Endothelial cell of umbilical vein (primary cell): Measurements from ENCODE around the gene BLID. TPM values are rescaled to one million over a fixed set of nuclear protein-coding genes. Genes with fewer than 3 reads are reported as not detected.

ENCODE experiments used
- BruUV-seq: library from RNA; stranded (reverse); fragments of 400-500 nt; replicated peaks from 2 replicates; lab custom pipeline; 2021; lab: Mats Ljungman, UMichigan
- CTCF ChIA-PET: fragments of 300-600, 350-600 bp; sonication (Branson Sonifier 250); formaldehyde crosslinking; loops from one replicate; lab custom pipeline; 2021; ENCODE audit warnings: antibody characterized with exemption, inconsistent platforms; lab: Charles Lee
- POLR2A ChIA-PET: fragments of 300-600, 350-600 bp; sonication (Branson Sonifier 250); formaldehyde crosslinking; loops from one replicate; lab custom pipeline; 2021; ENCODE audit warnings: antibody characterized with exemption, inconsistent platforms; lab: Charles Lee
- DNase-seq: peaks from one replicate; pipeline ENCODE4 v3.0.0-alpha.2; 2011; ENCODE audit warnings: low read depth, low spot score
- FAIRE-seq: peaks from 2 replicates; lab custom pipeline; 2011; peaks lifted over from hg19 to GRCh38; lab: Jason Lieb, UNC
- H2AFZ ChIP-seq: 2 replicates; pipeline ENCODE4 v1.6.0; 2012; ENCODE audit warnings: low read depth, low read length, control low read depth, inconsistent platforms
- H3K27ac ChIP-seq: 2 replicates; pipeline ENCODE4 v1.5.1; 2011; ENCODE audit warnings: low read depth, mild to moderate bottlenecking, control low read depth, low read length, moderate library complexity; ENCODE audit not compliant: insufficient read depth
- H3K27me3 ChIP-seq, 2 experiments: 2 replicates each; pipeline versions ENCODE4 v1.6.0 to v1.6.1; 2011; ENCODE audit warnings: low read length in 2 of 2, mixed read lengths in 1 of 2; ENCODE audit not compliant: control insufficient read depth in 2 of 2, insufficient read depth in 2 of 2
- H3K36me3 ChIP-seq, 2 experiments: 2 replicates in 1 of 2; 3 replicates in 1 of 2; pipeline ENCODE4 v1.5.1; 2011; ENCODE audit warnings: low read length in 2 of 2, mild to moderate bottlenecking in 1 of 2, moderate library complexity in 1 of 2; ENCODE audit not compliant: control insufficient read depth in 2 of 2, insufficient read depth in 2 of 2; ENCODE audit errors: extremely low read depth in 1 of 2
- H3K4me1 ChIP-seq: 3 replicates; pipeline ENCODE4 v1.5.1; 2011; ENCODE audit warnings: mild to moderate bottlenecking, low read length; ENCODE audit not compliant: control insufficient read depth, insufficient read depth; ENCODE audit errors: extremely low read depth
- H3K4me2 ChIP-seq: 2 replicates; pipeline ENCODE4 v1.6.1; 2011; ENCODE audit warnings: low read length, control low read depth, mixed read lengths; ENCODE audit not compliant: insufficient read depth
- H3K4me3 ChIP-seq, 3 experiments: fragments of 200-600 bp in 1 of 3; sonication (generic), shearing (Covaris generic) in 1 of 3; replicated peaks in 1 of 3; 2 replicates each; pipeline ENCODE4 v1.5.1; 2011 to 2016; ENCODE audit warnings: control low read depth in 3 of 3, low read length in 3 of 3, mild to moderate bottlenecking in 2 of 3, inconsistent platforms in 1 of 3, low read depth in 1 of 3, moderate library complexity in 1 of 3; ENCODE audit not compliant: insufficient read depth in 1 of 3
- H3K79me2 ChIP-seq: 2 replicates; pipeline ENCODE4 v1.6.0; 2012; ENCODE audit warnings: low read length, inconsistent platforms; ENCODE audit not compliant: control insufficient read depth, insufficient read depth
- H3K9ac ChIP-seq: replicated peaks from 2 replicates; pipeline ENCODE3; 2011; ENCODE audit warnings: low read length, control low read depth; ENCODE audit not compliant: insufficient read depth; ENCODE audit errors: extremely low read depth
- H3K9me1 ChIP-seq: replicated peaks from 3 replicates; pipeline ENCODE4 v1.6.0; 2011; ENCODE audit warnings: mild to moderate bottlenecking, low read length; ENCODE audit not compliant: control insufficient read depth, insufficient read depth; ENCODE audit errors: extremely low read depth
- H3K9me3 ChIP-seq: replicated peaks from 2 replicates; pipeline ENCODE4 v1.5.1; 2012; ENCODE audit warnings: low read length, inconsistent platforms; ENCODE audit not compliant: control insufficient read depth, insufficient read depth
- H4K20me1 ChIP-seq: replicated peaks from 2 replicates; pipeline ENCODE3; 2011; ENCODE audit warnings: mild to moderate bottlenecking, low read length; ENCODE audit not compliant: control insufficient read depth, insufficient read depth; ENCODE audit errors: extremely low read depth
- EZH2 ChIP-seq: IDR thresholded peaks from 2 replicates; pipeline ENCODE4 v1.6.1; 2012; ENCODE audit warnings: borderline replicate concordance, low read depth, mild to moderate bottlenecking, moderate library complexity, low read length, inconsistent platforms; ENCODE audit not compliant: severe bottlenecking
- FOS ChIP-seq: IDR thresholded peaks from 2 replicates; pipeline ENCODE4 v1.6.1; 2011; ENCODE audit warnings: mild to moderate bottlenecking, low read length, moderate library complexity, borderline replicate concordance; ENCODE audit not compliant: insufficient read depth
- GATA2 ChIP-seq: IDR thresholded peaks from 2 replicates; pipeline ENCODE4 v1.7.0; 2011; ENCODE audit warnings: low read depth, mild to moderate bottlenecking, moderate library complexity, mixed read lengths, low read length; ENCODE audit not compliant: insufficient read length, insufficient read depth
- JUN ChIP-seq: IDR thresholded peaks from 2 replicates; pipeline ENCODE4 v1.6.1; 2011; ENCODE audit warnings: borderline replicate concordance, low read depth; ENCODE audit not compliant: insufficient read length, insufficient read depth
- MYC ChIP-seq: IDR thresholded peaks from one replicate; pipeline ENCODE4 v1.6.1; 2011; ENCODE audit warnings: mild to moderate bottlenecking, low read depth, low read length
- POLR2A ChIP-seq: IDR thresholded peaks from 2 replicates; pipeline ENCODE4 v1.6.1; 2012; ENCODE audit warnings: low read depth, mild to moderate bottlenecking, control low read depth, low read length
- POLR2AphosphoS5 ChIP-seq: IDR thresholded peaks from 2 replicates; pipeline ENCODE4 v1.6.1; 2012; ENCODE audit warnings: low read depth, mild to moderate bottlenecking, control low read depth, low read length, moderate library complexity; ENCODE audit not compliant: insufficient read depth
- dilution Hi-C: fragments of 300-500 bp; cut with MboI; formaldehyde crosslinking; loops from one replicate; pipeline ENCODE4 v1.15.0; 2019; ENCODE audit warnings: low sequenced_read_pairs; ENCODE audit not compliant: extremely low pct_ligation_motif_present
- intact Hi-C: fragments of 100-400 bp; cut with micrococcal nuclease; formaldehyde crosslinking; loops from one replicate; pipeline ENCODE4 v1.10.0; 2022
- polyA plus RNA-seq, 4 experiments: library from polyadenylated mRNA; depleted of rRNA in 3 of 4; stranded (reverse) in 3 of 4; unstranded in 1 of 4; fragments of >200 nt; gene quantifications; 2 replicates each; pipeline versions ENCODE4 v1.2.1 to v1.2.3, GENCODE V29; 2011 to 2012; ENCODE audit warnings: missing spikeins in 1 of 4
- total RNA-seq: library from RNA; stranded (reverse); gene quantifications from 2 replicates; pipeline ENCODE4 v1.2.3, GENCODE V29; 2021
- TF ChIP-seq, protein P1 (sequence below), 2 donors: IDR thresholded peaks; 1 replicate in 1 of 2; 2 replicates in 1 of 2; pipeline ENCODE4 v1.5.1; 2011; ENCODE audit warnings: low read length in 2 of 2, mild to moderate bottlenecking in 2 of 2, moderate library complexity in 2 of 2, control low read depth in 1 of 2, inconsistent platforms in 1 of 2, low read depth in 1 of 2; ENCODE audit not compliant: insufficient read depth in 1 of 2; ENCODE audit errors: extremely low read depth in 1 of 2
- TF ChIP-seq, protein P2 (sequence below): IDR thresholded peaks from 2 replicates; pipeline ENCODE4 v1.6.1; 2011; ENCODE audit not compliant: insufficient read depth, insufficient read length

The BLID gene
- total and polyA plus RNA-seq, 2 donors (not counting 3 experiments of a cell fraction or from before 2014, with no cell fraction given): 0.12 to 3.5 TPM

DNA sequence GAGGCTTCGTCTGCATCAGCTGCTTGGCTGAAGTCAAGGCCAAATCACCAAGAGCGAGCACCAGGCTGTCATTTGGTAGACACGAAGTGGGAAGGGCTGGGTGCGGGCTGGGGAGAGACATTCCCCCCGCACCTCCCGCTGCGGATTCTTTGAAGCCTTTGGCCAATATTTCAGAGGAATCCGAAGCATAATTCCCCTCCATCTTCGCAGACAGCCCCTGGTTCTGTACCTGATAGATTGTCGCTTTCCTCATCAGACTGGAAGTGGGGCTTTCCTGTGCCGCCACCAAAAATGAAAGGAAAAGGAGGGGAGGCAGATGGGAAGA, 15.3 kb downstream of the BLID start:
- no peak for TF ChIP-seq JUN
- no peak for TF ChIP-seq GATA2
- TF ChIP-seq, protein P1, sequence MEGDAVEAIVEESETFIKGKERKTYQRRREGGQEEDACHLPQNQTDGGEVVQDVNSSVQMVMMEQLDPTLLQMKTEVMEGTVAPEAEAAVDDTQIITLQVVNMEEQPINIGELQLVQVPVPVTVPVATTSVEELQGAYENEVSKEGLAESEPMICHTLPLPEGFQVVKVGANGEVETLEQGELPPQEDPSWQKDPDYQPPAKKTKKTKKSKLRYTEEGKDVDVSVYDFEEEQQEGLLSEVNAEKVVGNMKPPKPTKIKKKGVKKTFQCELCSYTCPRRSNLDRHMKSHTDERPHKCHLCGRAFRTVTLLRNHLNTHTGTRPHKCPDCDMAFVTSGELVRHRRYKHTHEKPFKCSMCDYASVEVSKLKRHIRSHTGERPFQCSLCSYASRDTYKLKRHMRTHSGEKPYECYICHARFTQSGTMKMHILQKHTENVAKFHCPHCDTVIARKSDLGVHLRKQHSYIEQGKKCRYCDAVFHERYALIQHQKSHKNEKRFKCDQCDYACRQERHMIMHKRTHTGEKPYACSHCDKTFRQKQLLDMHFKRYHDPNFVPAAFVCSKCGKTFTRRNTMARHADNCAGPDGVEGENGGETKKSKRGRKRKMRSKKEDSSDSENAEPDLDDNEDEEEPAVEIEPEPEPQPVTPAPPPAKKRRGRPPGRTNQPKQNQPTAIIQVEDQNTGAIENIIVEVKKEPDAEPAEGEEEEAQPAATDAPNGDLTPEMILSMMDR (IDR thresholded peaks at IDR 0.05; ENCODE audit: extremely low read depth in 1 of 2, insufficient read depth in 1 of 2, low read depth in 1 of 2, low read length in 2 of 2): no peak
- no peak for TF ChIP-seq EZH2
- TF ChIP-seq, protein P2, sequence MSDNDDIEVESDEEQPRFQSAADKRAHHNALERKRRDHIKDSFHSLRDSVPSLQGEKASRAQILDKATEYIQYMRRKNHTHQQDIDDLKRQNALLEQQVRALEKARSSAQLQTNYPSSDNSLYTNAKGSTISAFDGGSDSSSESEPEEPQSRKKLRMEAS: no peak
- TF ChIP-seq POLR2AphosphoS5: no peak
- no peak for TF ChIP-seq POLR2A
- no peak for TF ChIP-seq FOS
- TF ChIP-seq MYC: no peak
- BruUV-seq: no TSS peak
- CTCF ChIA-PET: interaction anchor here (0.6 to 5.3 kb wide), 23 partner anchors 8 to 467 kb away, joined by 3 to 52 read pairs (median 4); partner anchors contain the start of gene BLID
- dilution Hi-C loops: no loop called here
- Histone ChIP-seq H3K36me3 (no peaks in the 10 kb centered on the region), H3K4me2 (peak overlapping the region; percentile 98), H4K20me1 (no peaks in the 10 kb centered on the region), H3K27ac (peak overlapping the region; percentile 71), H3K27me3 (no peaks in the 10 kb centered on the region), H3K79me2 (peaks cover 80% of the 10 kb centered on the region), H3K4me1 (peaks cover 75% of the 10 kb centered on the region), H3K9ac (peak overlapping the region; percentile 74), H3K9me1 (no peaks in the 10 kb centered on the region), H3K4me3 (peak overlapping the region; percentile 27 to 70 (median 69)), H2AFZ (peak overlapping the region; percentile 50), H3K9me3 (no peaks in the 10 kb centered on the region)
- DNase-seq: peak; percentile 56
- FAIRE-seq: no peak
- POLR2A ChIA-PET: interaction anchor here (0.6 to 1.0 kb wide), 3 partner anchors 14 to 852 kb away, joined by 3 to 5 read pairs (median 3); no protein-coding TSS in a partner anchor
- intact Hi-C loops: loop anchor here (1.0 to 5.0 kb wide), 12 partner anchors 30 to 633 kb away; no protein-coding TSS in a partner anchor
